Panc1 (cell line): Measurements from ENCODE around the gene AKT1.
"Not testable (repeated sequence)": the region's sequence is repeated elsewhere in the genome, so short reads cannot be mapped to it uniquely, and the experiment has no call there.

Experiments used
- CTCF ChIP-seq: fragments of 450-650 bp; IDR thresholded peaks from 2 replicates; pipeline ENCODE4 v1.5.1; 2017; ENCODE audit warnings: mild to moderate bottlenecking
- POLR2AphosphoS5 ChIP-seq: IDR thresholded peaks from 2 replicates; pipeline ENCODE4 v1.6.1; 2012; ENCODE audit warnings: mild to moderate bottlenecking, low read depth, low read length, moderate library complexity
- REST ChIP-seq, 2 experiments: IDR thresholded peaks; 2 replicates each; pipeline ENCODE4 v1.6.1; 2011 to 2012; ENCODE audit warnings: low read depth in 2 of 2, control low read depth in 1 of 2, low read length in 1 of 2, mild to moderate bottlenecking in 1 of 2, moderate library complexity in 1 of 2; ENCODE audit not compliant: insufficient read depth in 1 of 2
- SIN3A ChIP-seq: IDR thresholded peaks from 2 replicates; pipeline ENCODE4 v1.6.1; 2012; ENCODE audit warnings: low read depth, mild to moderate bottlenecking, low read length, moderate library complexity, borderline replicate concordance; ENCODE audit not compliant: insufficient read depth

- not testable (repeated sequence) for TF ChIP-seq REST (IDR thresholded peaks at IDR 0.05; ENCODE audit: insufficient read depth in 1 of 2, low read depth in 2 of 2, low read length in 1 of 2); CTCF; SIN3A; POLR2AphosphoS5
These were observed 40.8 kb upstream of the AKT1 start for GRCh38 chr14:104836171-104836935.
